AG09309 (cell line): Measurements from ENCODE around the gene PAF1.

Source experiments
- DNase-seq: peaks from one replicate; pipeline ENCODE4 v3.0.0-alpha.2; 2010; ENCODE audit warnings: low read depth
- H3K4me3 ChIP-seq: 2 replicates; pipeline ENCODE4 v1.5.1; 2011; ENCODE audit warnings: mild to moderate bottlenecking, low read depth, low read length, moderate library complexity; ENCODE audit not compliant: control insufficient read depth
- TF ChIP-seq, protein P1 (sequence below): IDR thresholded peaks from 2 replicates; pipeline ENCODE4 v1.5.1; 2011; ENCODE audit warnings: mild to moderate bottlenecking, low read depth, low read length, inconsistent platforms; ENCODE audit not compliant: insufficient read depth, control insufficient read depth; ENCODE audit errors: missing control alignments

The PAF1 gene

DNA sequence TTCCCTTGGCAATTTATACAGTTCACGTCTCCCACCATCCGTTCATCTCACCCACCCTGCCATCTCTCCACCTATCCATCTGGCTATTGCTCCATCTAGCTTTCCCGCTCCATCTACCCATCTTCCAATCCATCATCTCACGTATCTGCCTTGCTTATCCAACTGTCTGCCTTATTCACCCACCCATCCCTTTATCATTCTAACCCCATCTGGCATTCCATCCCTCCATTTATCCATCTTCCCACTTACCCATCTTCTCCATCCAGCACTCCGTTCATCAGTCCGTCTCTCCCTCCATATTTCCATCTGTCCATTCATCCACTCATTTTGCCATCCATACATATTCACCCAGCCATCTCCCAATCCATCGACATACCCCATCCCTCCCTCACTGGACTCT lies 34.8 kb upstream of the PAF1 start:
- DNase-seq = no peak
- TF ChIP-seq, protein P1, sequence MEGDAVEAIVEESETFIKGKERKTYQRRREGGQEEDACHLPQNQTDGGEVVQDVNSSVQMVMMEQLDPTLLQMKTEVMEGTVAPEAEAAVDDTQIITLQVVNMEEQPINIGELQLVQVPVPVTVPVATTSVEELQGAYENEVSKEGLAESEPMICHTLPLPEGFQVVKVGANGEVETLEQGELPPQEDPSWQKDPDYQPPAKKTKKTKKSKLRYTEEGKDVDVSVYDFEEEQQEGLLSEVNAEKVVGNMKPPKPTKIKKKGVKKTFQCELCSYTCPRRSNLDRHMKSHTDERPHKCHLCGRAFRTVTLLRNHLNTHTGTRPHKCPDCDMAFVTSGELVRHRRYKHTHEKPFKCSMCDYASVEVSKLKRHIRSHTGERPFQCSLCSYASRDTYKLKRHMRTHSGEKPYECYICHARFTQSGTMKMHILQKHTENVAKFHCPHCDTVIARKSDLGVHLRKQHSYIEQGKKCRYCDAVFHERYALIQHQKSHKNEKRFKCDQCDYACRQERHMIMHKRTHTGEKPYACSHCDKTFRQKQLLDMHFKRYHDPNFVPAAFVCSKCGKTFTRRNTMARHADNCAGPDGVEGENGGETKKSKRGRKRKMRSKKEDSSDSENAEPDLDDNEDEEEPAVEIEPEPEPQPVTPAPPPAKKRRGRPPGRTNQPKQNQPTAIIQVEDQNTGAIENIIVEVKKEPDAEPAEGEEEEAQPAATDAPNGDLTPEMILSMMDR = no peak
- H3K4me3 ChIP-seq = no peak overlapping the region

DNA sequence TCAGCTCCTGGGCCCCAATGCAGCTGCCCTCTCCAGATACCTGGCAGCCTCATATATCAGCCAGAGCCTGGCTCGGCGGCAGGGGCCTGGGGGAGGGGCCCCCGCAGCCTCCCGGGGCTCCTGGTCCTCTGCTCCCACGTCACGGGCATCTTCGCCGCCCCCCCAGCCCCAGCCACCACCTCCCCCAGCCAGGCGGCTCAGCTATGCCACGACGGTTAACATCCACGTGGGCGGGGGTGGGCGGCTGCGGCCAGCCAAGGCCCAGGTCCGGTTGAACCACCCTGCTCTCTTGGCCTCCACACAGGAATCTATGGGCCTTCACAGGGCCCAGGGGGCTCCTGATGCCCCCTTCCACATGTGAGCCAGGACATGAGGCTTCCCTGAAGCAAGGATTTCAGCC lies 34.0 kb upstream of the PAF1 start:
- H3K4me3 ChIP-seq = no peak overlapping the region
- TF ChIP-seq, protein P1 = no peak
- DNase-seq = no peak

DNA sequence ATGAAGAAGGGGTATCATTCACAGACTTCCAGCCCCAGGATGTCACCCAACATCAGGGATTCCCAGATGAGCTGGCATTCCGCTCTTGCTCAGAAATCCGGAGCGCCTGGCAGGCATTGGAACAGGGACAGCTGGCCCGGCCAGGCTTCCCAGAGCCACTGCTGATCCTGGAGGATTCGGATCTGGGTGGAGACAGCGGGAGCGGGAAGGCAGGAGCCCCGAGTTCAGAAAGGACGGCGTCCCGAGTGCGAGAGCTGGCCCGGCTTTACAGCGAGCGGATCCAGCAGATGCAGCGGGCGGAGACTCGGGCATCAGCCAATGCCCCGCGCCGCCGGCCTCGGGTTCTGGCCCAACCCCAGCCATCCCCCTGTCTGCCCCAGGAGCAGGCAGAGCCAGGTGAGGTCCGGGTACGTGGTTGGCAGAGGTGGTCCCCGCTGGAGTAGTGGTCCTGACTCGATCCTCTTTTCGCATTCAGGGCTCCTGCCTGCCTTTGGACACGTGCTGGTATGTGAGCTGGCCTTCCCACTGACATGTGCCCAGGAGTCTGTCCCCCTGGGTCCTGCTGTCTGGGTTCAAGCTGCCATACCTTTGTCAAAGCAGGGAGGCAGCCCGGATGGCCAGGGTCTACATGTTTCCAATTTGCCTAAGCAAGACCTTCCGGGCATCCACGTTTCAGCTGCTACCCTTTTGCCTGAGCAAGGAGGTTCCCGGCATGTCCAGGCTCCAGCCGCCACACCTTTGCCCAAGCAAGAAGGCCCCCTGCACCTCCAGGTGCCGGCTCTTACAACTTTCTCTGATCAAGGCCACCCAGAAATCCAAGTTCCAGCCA lies 32.6 kb upstream of the PAF1 start:
- TF ChIP-seq, protein P1 = no peak
- no peak overlapping the region for H3K4me3 ChIP-seq
- DNase-seq = no peak

DNA sequence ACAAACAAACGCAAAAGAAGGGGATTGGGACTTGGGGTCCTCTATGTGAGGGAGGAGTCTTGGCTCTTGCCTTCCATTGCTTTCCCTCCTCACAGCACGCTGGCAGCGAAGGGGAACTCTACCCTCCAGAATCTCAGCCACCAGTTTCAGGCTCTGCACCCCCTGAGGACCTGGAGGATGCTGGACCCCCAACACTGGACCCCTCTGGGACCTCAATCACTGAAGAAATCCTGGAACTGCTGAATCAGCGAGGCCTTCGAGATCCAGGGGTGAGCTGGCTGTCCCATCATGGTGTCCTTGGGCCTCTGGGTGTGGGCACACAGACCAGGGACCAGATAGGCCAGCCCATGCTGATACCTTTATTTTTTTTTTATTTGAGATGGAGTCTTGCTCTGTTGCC lies 31.1 kb upstream of the PAF1 start:
- H3K4me3 ChIP-seq = no peak overlapping the region
- TF ChIP-seq, protein P1 = no peak
- DNase-seq = no peak

DNA sequence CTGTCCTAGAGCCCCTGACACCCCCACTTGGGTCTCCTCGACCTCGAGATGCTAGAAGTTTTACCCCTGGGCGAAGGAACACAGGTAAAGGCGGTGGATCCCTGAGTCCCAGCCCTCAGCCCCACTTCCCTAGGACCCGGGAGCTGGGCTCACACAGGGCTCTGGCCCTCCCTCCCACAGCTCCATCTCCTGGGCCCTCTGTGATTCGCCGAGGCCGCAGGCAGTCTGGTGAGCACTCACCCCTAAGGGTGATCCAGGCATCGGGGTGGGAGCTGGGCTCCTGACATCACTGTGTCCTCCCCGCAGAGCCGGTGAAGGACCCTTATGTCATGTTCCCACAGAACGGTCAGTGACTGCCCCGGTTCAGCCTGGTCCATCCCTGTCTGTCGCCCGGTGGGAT lies 29.9 kb upstream of the PAF1 start:
- H3K4me3 ChIP-seq = no peak overlapping the region
- no peak for DNase-seq
- TF ChIP-seq, protein P1 = no peak

DNA sequence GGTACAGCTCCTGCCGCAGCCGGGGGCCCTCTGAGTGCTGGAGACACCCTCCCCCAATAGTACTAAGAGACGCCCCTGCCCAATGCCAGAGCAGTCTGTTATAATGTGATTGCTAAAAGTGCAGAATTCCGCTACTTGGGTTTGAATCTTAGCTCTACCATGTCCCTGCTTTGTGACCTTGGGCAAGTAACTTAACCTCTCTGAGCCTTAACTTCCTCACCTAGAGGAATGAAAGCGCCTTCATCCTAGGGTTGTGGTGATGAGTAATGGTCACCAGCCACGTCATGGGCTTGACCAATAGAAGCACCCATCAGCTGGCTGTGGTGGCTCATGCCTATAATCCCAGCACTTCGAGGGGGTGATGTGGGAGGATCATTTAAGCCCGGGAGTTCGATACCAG lies 28.1 kb upstream of the PAF1 start:
- TF ChIP-seq, protein P1 = no peak
- H3K4me3 ChIP-seq = no peak overlapping the region
- no peak for DNase-seq
